Stromal cell of bone marrow (primary cell): ENCODE data around the gene RPL37.
"Not testable (repeated sequence)": the region's sequence is repeated elsewhere in the genome, so short reads cannot be mapped to it uniquely, and the experiment has no call there.

ENCODE experiments used
- DNase-seq: peaks from one replicate; pipeline ENCODE4 v3.0.0-alpha.2; 2012; ENCODE audit warnings: low read depth

Gene RPL37

DNA sequence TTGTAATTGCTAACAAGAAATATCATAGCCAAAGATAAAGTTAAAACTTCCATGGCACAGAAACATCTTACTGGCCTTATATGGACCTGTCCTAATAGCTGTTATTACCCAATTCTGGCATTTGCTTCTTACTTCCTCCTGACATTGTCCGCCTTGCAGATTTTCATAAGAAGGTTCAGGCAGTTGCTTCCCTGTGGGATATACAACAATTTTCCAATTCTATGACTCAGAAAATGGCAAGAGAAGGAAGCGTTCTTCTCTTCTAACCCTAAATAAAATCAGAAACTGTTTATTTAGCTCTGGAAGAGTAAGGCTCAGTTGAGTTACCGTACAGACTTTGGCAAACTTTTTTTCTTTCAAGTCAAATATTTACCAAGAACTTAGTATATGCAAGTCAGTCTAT is 38.5 kb downstream of the RPL37 start:
- DNase-seq: peak; percentile 67

DNA sequence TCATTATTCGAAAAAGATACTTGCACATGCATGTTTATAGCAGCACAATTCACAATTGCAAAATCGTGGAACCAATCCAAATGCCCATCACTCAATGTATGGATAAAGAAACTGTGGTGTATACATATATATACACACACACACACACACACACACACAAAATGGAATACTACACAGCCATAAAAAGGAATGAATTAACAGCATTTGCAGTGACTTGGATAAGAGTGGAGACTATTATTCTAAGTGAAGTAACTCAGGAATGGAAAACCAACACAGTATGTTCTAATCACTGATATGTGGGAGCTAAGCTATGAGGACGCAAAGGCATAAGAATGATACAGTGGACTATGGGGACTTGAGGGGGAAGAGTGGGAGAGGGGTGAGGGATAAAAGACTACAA is 40.1 kb downstream of the RPL37 start:
- not testable (repeated sequence) for DNase-seq

DNA sequence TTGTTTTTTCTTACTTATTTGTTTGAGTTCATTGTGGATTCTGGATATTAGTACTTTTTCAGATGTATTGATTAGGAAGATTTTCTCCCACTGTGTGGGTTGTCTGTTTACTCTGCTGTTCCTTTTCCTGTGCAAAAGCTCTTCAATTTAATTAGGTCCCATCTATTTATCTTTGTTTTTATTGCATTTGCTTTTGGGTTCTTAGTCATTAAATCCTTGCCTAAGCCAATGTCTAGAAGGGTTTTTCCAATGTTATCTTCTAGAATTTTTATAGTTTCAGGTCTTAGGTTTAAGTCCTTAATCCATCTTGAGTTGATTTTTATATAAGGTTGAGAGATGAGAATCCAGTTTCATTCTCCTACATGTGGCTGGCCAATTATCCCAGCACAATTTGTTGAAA is 40.7 kb downstream of the RPL37 start:
- not testable (repeated sequence) for DNase-seq

DNA sequence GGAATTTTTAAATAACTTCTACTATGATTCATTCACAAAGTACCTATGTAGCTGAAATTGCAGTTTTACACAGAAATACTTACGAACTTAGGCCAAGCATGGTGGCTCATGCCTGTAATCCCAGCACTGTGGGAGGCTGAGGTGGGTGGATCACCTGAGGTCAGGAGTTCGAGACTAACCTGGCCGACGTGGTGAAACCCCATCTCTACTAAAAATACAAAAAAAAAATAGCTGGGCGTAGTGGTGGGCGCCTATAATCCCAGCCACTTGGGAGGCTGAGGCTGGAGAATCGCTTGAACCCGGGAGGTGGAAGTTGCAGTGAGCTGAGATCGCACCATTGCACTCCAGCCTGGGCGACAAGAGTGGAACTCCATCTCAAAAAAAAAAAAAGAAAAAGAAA is 42.3 kb downstream of the RPL37 start:
- not testable (repeated sequence) for DNase-seq

DNA sequence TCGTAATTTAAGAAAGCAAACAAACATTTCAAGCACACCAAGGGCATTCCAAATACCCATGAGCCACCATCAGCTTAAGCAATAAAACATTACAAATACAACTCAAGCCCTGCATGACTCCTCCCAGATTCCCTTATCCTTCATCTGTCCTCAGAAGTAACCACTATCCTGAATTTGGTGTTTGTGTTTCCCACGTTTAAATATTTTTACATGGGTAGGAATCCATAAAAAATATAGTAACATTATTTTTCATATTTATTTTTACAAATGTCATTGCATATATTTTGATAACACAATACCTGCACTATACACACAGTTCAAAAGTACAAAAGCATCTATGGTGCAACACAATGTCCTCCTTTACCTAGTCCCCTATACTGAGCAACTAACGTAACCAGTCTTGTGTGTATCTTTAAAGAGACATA is 43.3 kb downstream of the RPL37 start:
- DNase-seq: no peak

DNA sequence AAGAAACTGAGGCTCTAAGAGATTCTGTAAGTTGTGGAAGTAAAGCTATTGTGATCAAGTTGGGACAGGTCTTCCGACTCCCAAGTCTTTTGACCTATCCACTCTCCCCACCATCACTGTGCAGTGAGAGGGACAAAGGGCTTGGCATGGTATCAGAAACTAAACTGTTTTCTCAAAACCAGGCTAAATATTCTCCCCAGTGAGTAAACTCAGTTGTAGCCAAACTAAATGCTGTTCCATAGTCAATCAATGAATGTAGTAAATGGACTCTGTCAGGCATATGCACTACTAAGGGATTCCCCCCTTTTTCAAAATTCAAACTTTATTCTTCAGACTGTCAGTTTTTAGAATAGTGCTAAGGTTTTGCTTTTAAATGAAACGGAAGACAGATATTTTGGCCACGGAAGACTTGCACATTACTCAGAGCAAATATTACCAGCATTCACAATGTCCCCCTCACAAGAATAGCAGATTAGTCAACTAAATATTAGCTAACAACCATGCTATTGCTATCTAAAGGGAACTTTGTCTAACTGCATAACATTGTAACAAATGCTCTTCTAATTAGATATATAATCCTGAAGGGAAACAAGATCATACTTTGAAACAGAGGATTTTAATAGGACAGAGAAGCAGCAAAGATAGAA is 44.0 kb downstream of the RPL37 start:
- no peak for DNase-seq

DNA sequence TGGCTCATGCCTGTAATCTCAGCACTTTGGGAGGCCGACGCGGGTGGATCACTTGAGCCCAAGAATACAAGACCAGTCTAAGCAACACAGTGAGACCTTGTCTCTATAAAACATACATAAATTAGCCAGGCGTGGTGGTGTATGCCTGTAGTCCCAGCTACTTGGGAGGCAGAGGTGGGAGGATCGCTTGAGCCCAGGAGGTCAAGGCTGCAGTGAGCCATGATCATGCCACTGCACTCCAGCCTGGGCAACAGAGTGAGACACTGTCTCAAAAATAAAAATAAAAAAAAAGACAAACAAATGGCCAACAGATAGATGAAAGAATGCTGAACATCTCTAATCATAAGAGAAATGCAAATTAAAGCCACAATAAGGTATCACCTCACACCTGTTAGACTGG is 46.1 kb downstream of the RPL37 start:
- not testable (repeated sequence) for DNase-seq

DNA sequence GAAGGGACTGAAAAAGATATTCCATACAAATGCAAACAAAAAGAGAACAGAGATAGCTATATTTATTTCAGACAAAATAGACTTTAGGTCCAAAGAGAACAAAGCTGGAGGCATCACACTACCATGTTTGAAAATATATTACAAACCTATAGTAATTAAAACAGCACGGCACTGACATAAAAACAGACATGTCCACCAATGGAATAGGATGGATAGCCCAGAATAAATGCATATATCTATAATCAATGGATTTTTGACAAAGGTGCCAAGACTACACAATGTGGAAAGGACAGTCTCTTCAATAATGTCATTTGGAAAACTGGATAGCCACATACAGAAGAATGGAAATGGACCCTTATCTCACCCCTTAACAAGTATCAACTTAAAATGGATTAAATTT is 47.0 kb downstream of the RPL37 start:
- no peak for DNase-seq

DNA sequence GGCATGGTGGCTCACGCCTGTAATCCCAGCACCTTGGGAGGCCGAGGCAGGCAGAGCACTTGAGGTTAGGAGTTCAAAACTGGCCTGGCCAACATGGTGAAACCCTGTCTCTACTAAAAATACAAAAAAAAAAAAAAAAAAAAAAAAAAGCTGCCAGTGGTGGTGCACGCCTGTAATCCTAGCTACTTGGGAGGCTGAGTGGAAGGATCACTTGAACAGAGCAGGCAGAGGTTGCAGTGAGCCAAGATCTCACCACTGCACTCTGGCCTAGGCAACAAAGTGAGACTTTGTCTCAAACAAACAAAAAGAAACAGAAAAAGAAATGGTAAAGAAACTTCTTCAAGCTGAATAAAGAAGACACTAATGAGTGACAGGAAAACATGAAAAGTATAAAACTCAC is 48.4 kb downstream of the RPL37 start:
- not testable (repeated sequence) for DNase-seq

DNA sequence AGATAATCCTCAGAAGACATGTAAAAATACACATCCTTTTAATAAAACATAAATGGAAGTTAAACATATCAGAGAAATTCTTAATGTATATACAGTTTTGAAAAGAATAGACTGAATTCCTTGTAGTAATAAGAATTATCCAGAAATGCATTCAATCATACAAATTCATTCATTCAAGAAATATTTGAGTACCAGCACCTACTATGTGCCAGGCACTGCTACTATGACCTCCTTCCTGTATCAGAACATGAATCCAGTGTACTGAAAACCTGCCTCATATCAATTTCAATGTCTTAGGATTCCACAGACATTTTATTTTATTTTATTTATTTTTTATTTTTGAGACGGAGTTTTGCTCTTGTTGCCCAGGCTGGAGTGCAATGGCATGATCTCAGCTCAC is 50.1 kb downstream of the RPL37 start:
- no peak for DNase-seq

DNA sequence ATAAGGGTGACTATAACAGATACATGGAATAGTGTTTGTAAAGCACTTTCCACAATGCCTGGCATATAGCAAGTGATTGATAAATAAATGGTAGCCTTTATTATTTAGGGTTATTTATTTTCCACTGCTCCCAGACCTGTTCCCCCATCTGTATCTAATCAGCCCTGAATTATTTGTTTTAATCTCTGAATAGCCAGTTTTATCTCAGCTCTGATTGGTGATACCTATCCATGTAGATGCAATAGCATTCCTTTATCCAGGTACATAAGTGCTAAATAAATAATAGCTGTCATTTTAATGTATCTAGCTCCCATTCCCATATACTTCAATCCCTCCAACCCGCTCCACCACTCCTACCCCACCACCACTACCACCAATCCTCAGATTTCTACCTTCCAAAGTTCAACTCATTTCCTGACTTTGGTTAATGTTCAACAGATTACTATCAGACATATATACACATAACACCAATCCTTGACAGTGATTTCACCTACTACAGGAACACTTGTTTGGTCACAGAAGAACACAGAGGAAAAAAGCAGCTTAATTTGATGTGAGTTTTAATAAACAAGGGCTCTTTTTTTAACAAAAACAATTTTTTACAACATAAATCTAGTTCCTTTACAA is 50.9 kb downstream of the RPL37 start:
- no peak for DNase-seq

DNA sequence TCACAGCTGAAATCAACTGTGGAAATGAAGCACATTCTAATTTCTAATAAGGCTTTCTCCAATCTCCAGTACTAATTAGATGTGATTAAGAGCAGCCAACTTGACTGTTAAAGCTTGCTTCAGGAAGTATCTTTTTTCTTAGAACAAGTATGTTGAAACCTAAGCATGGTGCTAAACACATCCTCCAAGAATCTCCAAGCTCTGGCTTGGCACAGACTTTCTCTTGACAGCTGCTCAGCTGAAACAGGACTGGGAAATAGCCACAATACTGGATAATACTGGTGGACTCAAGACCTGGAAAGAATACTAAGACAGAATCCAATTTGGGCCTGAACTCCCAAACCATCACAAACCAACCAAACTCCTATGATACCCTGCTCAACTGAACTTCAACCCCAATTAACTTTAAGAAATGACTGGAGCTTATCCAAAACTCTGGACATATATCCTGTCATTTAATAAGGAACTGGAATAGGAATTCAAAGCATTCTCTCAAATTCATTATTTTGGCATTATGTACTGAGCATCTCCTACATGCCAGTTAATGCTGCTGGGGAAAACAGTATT is 53.1 kb downstream of the RPL37 start:
- peak; percentile 48 for DNase-seq

DNA sequence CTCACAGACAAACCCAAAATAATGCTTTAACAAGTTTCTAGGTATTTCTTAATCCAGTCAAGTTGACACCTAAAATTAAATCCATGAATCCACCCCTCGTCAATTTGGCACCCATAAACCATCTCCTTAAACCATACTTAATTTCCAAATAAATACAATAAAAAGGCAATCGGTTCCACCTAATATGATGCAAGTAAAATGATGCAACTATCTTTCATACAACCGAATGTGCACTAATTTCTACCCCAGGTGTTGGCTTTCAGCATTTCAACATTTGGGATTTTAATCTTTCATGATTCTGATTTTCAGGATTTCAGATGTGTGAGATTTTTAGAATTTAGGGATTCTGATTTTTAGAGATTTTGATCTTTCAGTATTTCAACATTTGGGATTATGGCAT is 54.2 kb downstream of the RPL37 start:
- no peak for DNase-seq

DNA sequence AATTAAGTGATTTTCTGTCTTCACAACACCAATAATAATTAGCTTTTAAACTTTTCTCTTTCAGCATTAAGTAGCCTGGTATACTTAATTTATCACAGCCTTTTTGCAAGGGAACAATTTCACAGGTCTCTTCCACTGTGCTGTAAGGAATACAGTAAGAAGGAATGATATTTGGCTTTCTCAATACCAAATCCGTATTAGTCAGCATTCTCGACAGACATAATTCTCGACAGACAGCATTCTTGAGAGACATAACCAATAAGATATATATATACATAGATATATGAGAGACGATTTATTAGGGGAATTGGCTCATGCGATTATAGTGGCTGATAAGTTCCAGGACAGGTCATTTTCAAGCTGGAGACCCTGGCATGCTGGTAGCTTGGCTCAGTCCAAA is 54.8 kb downstream of the RPL37 start:
- no peak for DNase-seq

DNA sequence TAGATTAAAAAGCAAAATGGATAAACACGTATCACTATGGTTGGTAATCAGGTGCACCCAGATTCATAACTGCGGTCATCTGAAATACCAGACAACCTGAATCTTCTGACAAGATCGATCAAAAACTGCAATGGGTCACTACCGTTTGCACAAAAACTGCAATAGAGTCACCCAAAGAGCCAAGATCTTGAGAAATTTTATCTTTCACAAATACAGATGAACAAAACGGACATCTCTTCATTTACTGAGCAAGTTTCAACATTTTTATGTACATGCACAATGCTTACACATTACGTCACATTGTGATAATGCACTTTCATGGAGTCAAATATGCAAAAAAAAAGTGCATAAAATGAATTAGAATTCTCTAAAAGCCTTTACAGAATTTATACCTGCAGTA is 55.5 kb downstream of the RPL37 start:
- no peak for DNase-seq

DNA sequence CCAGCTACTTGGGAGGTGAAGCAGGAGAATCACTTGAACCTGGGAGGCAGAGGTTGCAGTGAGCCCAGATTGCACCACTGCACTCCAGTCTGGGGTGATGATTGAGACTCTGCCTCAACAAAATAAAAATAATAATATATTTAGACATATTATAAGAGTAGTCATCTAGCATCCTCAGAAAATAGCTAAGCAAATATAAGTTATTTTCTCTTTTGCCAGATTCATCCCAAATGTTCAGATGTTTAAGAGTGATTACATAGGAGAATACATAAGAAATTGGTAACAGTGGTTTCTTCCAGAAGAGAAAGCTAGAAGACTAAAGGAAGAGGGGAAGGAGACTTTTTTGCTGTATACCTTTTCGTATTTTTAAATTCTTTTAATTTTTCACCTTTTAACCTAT is 56.9 kb downstream of the RPL37 start:
- DNase-seq: no peak

DNA sequence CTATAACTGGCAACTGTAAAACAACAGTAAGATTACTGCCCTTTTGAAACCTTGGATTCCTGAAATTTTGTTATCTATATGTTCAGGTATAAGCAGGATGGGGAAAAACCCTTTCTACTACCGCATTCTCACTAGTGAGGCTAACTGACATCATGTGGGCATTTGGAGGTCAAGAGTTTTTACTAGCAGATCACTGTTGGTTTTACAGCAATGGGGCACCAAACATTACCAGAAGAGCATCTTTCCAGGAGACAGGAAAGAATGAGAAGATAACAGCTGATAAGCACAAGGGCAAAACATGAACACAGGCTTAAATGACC is 58.4 kb downstream of the RPL37 start:
- DNase-seq: no peak

DNA sequence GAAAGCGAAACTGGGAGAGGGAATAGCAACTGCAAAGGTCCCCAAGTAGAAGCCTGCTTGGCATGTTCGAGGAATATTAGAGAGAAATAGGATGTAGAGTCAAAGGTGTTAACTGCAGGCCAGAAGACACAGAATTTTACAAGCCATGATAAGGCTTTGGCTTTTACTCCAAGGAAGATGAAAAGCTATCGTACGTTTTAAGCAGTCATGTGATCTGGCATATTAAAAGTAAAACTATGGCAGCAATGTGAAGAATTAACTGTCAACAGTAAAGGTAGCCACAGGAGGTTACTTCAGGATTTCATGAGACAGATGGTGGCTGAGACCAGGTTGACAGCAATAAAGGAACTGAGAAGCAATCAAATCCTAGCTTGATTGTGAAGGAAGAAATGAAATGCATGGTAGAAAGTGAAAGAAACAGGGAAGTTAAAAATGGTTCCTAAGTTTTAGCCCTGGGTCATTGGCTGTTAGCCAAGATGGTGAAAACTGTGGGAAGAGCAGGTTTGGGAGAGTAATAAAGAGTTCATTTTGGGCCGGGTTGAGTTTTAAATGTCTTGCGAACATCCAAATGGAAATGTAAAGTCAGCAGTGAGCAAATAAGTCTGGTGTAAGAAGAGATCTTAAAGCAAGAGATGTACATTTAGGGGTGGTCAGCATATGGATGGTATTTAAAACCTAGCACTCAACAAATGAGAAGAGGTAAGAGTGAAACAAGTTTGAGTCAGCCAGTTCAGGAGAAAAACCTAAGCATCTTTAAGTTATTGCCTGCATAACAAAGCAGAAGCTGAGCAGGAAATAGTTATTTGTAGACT is 59.0 kb downstream of the RPL37 start:
- no peak for DNase-seq
